CD4-positive, alpha-beta T cell treated with Interleukin-15 for 4 hours (primary cell): ENCODE measurements around the gene CLDN16.

ENCODE experiments used
- DNase-seq: peaks from one replicate; pipeline ENCODE4 v3.0.0-alpha.2; 2020; ENCODE audit warnings: low spot score

CLDN16 gene

DNA sequence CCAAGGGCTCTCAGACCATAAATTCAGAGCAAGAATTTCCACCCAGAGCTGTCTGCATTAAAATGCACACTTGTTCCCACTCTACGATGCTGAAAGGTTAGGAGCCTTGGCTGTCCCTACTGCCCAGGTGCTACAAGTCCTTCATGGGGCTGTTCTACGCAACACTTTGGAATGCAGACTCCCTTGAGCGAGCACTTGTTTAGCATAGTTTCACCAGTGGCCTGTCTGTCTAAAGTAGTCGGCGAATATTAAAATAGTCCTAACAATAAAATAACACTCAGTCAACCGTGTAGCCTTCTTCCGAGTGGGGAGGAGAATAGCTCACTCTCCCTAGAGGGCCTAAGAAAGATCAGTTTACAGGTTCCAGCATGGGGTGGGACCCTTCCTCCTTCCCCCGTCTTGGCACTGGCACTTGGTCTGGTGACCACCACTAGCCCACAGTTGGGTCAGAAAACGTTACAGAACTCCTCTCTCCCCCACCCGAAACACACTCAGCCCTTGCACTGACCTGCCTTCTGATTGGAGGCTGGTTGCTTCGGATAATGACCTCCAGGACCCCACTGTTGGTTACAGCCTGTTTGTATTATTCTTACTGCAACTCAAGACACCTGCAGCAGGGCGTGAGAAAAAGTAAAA lies at the start of gene CLDN16:
Gene CLDN16, plus strand, starts transcription at position 586 of the 636 bp plus-strand sequence. CDS start 167 bp downstream, outside the sequence.
- DNase-seq: no peak

DNA sequence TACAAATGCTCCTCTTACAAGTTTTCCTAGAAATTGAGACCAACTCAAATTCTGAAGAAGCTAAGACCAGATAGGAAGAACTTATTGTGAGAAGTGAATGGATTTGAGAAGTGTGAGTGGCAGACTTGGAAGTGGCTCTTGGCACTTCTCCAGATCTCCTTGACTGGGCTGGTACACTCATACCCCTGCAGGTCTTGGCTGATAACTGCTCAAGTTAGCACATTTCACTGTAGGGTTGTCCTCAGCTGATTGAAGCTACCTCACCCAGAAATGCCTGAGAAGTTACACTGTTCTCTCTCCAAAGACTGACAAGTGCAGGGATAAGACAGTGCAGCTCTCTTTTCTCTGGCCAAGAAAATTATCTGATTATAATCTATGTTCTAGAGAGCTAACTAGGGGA lies 49.2 kb upstream of the CLDN16 start:
- no peak for DNase-seq

DNA sequence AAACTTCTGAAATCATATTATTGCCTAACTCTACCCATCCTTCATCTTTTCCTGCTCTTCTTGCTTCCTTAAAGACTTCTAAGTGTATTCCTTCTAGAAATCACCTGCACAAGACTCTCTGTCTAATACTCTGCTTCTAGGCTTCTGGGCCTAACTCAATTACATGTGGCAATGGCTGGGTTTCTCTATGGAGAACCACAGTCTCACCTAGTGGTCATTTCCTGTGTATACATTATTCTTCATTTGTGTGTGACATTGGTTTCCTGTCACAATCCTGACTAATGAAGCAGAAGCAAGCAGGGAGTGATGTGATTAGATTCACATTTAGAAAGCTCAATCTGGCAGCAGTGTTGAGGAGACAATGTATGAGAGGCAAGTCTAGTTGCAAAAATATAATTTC lies 48.8 kb upstream of the CLDN16 start:
- no peak for DNase-seq

DNA sequence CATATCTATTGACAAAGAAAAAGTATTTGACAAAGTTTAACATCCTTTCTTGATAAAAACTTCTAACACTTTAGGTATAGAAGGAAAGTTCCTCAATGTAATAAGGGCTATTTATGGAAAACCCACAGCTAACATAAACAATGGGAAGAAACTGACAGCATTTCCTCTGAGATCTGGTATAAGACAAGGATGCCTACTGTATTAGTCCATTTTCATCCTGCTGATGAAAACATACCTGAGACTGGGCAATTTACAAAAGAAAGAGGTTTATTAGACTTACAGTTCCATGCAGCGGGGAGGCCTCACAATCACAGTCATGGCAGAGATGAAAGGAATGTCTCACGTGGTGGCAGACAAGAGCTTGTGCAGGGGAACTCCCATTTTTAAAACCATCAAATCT lies 47.9 kb upstream of the CLDN16 start:
- no peak for DNase-seq

GRCh38 chr3:190345027-190345821 lies 42.7 kb upstream of the CLDN16 start:
- DNase-seq: no peak

GRCh38 chr3:190345878-190346277 lies 42.1 kb upstream of the CLDN16 start:
- DNase-seq: no peak

DNA sequence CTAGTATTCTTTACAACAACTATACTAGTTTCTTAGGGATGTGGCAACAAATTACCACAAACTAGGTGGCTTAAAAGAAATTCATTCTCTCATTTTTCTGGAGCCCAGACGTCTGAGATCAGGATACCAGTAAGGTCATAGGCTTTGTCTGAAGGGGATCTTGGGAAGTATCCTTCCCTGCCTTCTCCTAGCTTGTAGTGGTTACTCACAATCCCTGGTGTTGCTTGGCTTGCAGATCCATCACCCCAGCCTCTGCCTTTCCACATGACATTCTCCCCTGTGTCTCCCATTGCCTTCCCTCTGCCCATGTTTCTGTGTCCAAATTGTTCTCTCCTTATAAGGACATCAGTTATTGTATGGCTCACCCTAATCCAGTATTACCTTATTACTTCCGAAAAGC lies 41.4 kb upstream of the CLDN16 start:
- no peak for DNase-seq

GRCh38 chr3:190352861-190353457 lies 35.0 kb upstream of the CLDN16 start:
- DNase-seq: no peak

- no peak for DNase-seq
These were observed 31.7 kb upstream of the CLDN16 start for GRCh38 chr3:190356246-190356645.

DNA sequence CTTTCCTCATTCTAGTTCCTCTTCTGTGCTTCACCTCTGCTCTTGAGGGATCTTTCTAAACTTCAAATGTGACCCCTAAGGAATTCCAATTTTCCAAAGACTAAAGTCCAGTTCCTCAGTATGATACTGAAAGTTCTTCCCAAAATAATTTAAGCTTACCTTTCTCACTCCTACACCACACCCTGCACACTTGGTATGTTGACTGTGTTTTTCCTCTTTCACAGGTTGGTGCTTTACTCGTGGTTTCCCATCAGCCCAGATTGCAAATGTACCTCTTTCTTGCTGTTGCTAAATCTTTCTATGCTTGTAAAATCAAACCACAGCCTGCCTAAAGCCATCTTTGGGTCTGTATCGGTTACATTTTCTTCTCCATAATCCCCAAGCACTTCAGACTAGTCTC lies 30.5 kb upstream of the CLDN16 start:
- no peak for DNase-seq

DNA sequence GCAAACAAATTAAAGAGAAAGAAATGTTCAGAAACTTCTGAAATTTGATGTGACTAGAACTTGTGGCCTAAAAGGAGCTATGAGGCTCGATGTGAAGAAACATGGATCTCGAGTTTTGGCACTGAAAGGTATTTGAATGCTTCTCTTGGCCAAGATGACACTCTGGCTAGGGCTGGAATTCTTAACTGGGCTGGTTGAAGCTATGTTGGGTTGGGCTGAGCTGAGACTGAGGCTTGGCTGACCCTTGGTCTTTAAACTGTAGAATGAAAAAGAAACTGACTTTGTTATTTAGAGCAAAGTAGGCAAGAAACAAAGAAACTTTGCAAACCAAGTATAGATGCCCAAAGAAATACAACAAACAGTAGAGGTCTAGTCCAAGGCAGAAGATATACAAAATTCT lies 28.1 kb upstream of the CLDN16 start:
- DNase-seq: no peak

GRCh38 chr3:190360228-190360627 lies 27.7 kb upstream of the CLDN16 start:
- DNase-seq: no peak

- no peak for DNase-seq
These were observed 26.2 kb upstream of the CLDN16 start for GRCh38 chr3:190361791-190362190.

GRCh38 chr3:190362258-190362657 lies 25.7 kb upstream of the CLDN16 start:
- no peak for DNase-seq

DNA sequence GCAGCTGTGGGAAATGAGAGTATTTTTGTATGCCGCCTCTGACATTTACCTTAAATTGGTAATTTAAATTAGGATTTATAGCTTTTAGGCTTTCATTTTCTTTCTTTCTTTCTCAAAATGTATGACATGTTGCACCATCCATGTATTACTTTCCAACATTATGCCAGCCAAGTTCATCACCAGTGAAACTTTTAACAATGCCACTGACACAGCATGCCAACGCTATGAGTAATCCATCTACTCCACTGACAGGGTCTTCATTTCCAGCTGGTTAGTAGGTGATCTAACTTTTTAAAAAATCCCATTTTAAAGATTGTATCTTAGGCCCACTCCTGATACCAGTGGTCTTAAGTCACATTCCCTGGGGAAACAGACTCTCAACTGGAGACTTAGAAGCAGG lies 21.8 kb upstream of the CLDN16 start:
- DNase-seq: no peak

GRCh38 chr3:190368881-190369280 lies 19.1 kb upstream of the CLDN16 start:
- no peak for DNase-seq

DNA sequence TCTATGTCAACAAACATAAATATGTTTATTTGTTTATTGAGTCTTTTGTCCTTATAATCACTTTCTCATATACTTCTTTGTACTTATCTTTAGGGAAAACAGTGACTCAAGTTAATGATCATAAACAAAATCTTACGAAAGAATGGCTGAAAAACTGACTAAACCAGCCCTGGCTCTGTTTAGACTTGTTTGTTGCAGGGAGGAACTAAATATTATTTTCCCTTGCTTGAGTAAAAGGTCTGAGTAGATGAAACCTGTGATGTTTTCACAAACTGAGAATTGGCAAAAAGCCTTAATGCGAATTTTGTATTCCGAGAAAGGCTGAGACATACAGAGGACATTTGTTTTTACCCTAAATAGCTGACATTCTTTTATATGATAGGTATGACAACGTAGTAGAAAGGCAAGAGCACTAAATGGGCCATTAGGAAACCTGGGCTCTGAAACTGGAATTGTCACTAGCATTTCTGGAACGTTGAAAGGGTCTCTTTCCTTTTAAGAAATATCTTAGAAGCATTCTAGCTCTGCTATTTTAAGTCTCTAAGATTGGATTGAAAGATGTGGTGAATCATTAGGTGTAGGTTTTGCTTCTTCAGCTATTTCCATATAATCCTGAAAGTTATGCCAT lies 18.2 kb upstream of the CLDN16 start:
- no peak for DNase-seq

DNA sequence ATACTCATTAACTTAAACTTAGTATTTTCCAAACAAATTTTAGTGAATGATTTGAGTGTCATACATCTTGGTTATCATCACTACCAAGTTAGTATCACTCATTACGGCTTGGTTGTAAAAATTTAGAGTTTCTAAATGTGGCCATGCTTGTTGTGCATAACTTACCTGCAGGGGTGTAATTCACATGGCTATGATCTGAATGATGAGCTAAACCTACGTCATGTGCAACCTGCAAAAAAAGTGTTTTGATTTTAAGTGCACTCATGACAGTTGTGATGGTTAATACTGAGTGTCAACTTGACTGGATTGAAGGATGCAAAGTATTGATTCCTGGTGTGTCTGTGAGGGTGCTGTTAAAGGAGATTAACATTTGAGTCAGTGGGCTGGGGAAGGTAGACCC lies 17.6 kb upstream of the CLDN16 start:
- no peak for DNase-seq

DNA sequence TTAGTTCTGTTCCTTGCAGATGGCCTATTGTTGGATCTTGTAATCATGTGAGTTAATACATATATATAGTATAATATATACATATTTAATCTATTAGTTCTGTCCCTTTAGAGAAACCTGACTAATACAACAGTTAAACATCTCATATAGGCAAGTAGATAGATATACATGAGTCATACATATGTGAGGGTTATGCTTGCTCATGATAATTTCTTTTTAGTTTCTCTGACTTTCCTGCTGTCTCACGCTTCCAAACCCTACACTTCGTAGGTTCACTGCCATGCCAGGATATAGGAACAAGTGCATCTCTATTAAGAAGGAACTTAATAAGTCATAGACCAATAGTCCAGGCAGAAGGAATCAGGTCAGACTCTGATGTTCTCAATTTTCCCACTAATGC lies 16.8 kb upstream of the CLDN16 start:
- DNase-seq: no peak

GRCh38 chr3:190375246-190375645 lies 12.7 kb upstream of the CLDN16 start:
- no peak for DNase-seq

- DNase-seq: no peak
These were observed 12.3 kb upstream of the CLDN16 start for GRCh38 chr3:190375671-190376070.

- DNase-seq: no peak
These were observed 9.6 kb upstream of the CLDN16 start for GRCh38 chr3:190378240-190378891.
